ENCODE measurements around the gene HSD17B2.

DNA sequence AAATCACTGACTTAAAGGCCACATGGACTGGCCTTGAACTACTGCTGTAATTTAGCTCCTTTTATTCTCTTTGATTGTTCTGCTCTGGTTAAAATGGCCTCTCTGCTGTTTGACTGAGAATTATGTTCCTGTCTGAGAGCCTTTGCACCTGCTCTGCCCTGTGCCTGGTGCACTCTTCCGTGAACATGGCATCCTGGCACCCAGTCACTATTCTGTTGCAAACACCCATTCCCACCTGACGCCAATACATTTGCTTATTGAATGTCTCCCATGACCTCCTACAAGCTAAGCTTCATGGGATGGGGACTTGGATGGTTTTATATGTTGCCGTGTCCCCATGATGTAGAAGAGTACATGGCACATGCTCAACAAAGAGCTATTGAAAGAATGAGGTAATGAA lies 20.1 kb downstream of the HSD17B2 start:
- TF ChIP-seq, protein P1, sequence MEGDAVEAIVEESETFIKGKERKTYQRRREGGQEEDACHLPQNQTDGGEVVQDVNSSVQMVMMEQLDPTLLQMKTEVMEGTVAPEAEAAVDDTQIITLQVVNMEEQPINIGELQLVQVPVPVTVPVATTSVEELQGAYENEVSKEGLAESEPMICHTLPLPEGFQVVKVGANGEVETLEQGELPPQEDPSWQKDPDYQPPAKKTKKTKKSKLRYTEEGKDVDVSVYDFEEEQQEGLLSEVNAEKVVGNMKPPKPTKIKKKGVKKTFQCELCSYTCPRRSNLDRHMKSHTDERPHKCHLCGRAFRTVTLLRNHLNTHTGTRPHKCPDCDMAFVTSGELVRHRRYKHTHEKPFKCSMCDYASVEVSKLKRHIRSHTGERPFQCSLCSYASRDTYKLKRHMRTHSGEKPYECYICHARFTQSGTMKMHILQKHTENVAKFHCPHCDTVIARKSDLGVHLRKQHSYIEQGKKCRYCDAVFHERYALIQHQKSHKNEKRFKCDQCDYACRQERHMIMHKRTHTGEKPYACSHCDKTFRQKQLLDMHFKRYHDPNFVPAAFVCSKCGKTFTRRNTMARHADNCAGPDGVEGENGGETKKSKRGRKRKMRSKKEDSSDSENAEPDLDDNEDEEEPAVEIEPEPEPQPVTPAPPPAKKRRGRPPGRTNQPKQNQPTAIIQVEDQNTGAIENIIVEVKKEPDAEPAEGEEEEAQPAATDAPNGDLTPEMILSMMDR (conservative IDR thresholded peaks at IDR 0.05 in 1 of 2, IDR thresholded peaks at IDR 0.05 in 1 of 2; ENCODE audit: low read depth in 1 of 2, low read length in 2 of 2) = no peak
- no peak for TF ChIP-seq EZH2 (IDR thresholded peaks at IDR 0.05; ENCODE audit: low read length, missing control alignments)
